ENCODE data around the gene SLIT3. TPM values are rescaled to one million over a fixed set of nuclear protein-coding genes. Genes with fewer than 3 reads are reported as not detected.

Gene SLIT3
- total RNA-seq: 10 to 100 TPM in 1 of 4 donors, 1 to 10 TPM in 2, under 1 TPM in 1; 0.72 to 37.4 (median 5.3) TPM

GRCh38 chr5:169300468-169301385 lies at the start of gene SLIT3:
TSS of gene SLIT3 (minus strand) at chr5:169301139. CDS start at chr5:169300709, 430 bp downstream.
- H3K27me3 ChIP-seq: peaks cover 0 to 87% (median 3%) of the 10 kb centered on the region in 4 donors

DNA sequence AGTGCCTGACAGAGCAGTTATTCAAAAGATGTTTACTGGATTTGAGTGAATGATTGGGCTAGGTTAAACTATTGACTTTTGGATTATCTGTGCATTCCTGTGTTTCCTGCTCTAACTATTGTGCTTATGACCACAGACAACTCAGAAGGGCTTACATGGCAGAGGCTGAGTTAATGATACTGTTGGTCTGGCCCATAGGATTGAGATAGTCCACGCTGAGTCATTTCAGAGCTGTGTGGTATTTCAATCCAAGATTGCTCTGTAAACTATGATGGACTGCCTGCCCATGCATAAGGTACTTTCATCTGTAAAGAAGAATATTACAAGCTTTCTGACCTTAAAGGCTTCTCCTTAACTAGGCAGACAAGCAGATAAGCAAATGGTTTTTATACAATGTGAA lies 49.1 kb upstream of the SLIT3 start:
- intact Hi-C loops (cut with DNase I): no loop called here
- Histone ChIP-seq H3K9me3 (no peaks in the 10 kb centered on the region), H3K27ac (no peak overlapping the region), H3K36me3 (no peaks in the 10 kb centered on the region), H3K4me1 (peaks cover 0 to 15% (median 12%) of the 10 kb centered on the region in 3 donors), H3K4me3 (no peak overlapping the region), H3K27me3 (peaks cover 0 to 7% (median 0%) of the 10 kb centered on the region in 4 donors)
- no peak for DNase-seq
- 57 to 62% methylated on average over 1 of the region's 1 CpG for WGBS, 2 donors
- TF ChIP-seq POLR2A (IDR thresholded peaks at IDR 0.05): no peak
- no peak for TF ChIP-seq CTCF (IDR thresholded peaks at IDR 0.05)

More at GRCh38 chr5:169300468-169301385, at the start of gene SLIT3:
- peak within 1 kb of the TSS; percentile 31 to 79 (median 50) for H3K4me3 ChIP-seq
- H3K27ac ChIP-seq: peak within 1 kb of the TSS; percentile 60 to 89 (median 74)
- intact Hi-C loops (cut with DNase I): loop anchor here (5.0 kb wide), 1 partner anchor 313 kb away; no protein-coding TSS in a partner anchor
- DNase-seq: no peak
- H3K36me3 ChIP-seq: no peaks in the 10 kb centered on the region
- TF ChIP-seq CTCF (IDR thresholded peaks at IDR 0.05) (no peak), POLR2A (IDR thresholded peaks at IDR 0.05) (no peak)
- H3K9me3 ChIP-seq: no peaks in the 10 kb centered on the region
- WGBS, 2 donors: 0% methylated on average over 4 to 7 of the region's 101 CpGs
- H3K4me1 ChIP-seq: peaks cover 0 to 64% (median 21%) of the 10 kb centered on the region in 3 donors

GRCh38 chr5:169347786-169348185 lies 46.8 kb upstream of the SLIT3 start:
- DNase-seq: no peak
- H3K36me3 ChIP-seq: no peaks in the 10 kb centered on the region
- intact Hi-C loops (cut with DNase I): no loop called here
- H3K27ac ChIP-seq: peak overlapping the region in 3 of 4 donors; percentile 7 to 56 (median 39)
- H3K9me3 ChIP-seq: no peaks in the 10 kb centered on the region
- no peak overlapping the region for H3K4me3 ChIP-seq
- H3K4me1 ChIP-seq: peaks cover 0 to 15% (median 12%) of the 10 kb centered on the region in 3 donors
- no peak for TF ChIP-seq POLR2A (IDR thresholded peaks at IDR 0.05)
- no peak for TF ChIP-seq CTCF (IDR thresholded peaks at IDR 0.05)
- H3K27me3 ChIP-seq: peaks cover 0 to 12% (median 0%) of the 10 kb centered on the region in 4 donors
- 55 to 73% methylated on average over 2 of the region's 2 CpGs for WGBS, 2 donors

DNA sequence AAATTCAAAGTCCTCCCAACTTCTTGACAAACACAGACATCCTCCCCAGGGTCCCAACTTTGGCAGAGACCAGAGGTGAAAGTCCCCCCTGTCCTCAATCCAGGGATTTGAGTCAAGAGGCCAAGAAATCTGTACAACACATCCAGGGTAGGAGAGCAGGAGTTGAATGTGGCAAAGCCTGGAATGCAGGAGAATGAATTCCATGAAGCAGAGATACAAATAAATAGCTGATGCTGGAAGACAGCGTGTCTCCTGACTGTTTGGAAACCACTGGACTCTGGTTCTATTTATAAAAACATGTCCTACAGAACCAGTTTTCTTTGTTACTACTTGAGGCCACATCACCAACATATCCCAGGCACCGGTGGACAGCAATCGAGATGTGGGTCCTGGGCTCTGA lies 43.7 kb upstream of the SLIT3 start:
- Histone ChIP-seq H3K4me1 (no peaks in the 10 kb centered on the region), H3K27ac (no peak overlapping the region), H3K9me3 (no peaks in the 10 kb centered on the region), H3K27me3 (peaks cover 0 to 12% (median 0%) of the 10 kb centered on the region in 4 donors), H3K36me3 (no peaks in the 10 kb centered on the region), H3K4me3 (no peak overlapping the region)
- intact Hi-C loops (cut with DNase I): no loop called here
- TF ChIP-seq POLR2A (IDR thresholded peaks at IDR 0.05): no peak
- no peak for TF ChIP-seq CTCF (IDR thresholded peaks at IDR 0.05)
- no peak for DNase-seq
- 57 to 80% methylated on average over 3 of the region's 3 CpGs for WGBS, 2 donors

DNA sequence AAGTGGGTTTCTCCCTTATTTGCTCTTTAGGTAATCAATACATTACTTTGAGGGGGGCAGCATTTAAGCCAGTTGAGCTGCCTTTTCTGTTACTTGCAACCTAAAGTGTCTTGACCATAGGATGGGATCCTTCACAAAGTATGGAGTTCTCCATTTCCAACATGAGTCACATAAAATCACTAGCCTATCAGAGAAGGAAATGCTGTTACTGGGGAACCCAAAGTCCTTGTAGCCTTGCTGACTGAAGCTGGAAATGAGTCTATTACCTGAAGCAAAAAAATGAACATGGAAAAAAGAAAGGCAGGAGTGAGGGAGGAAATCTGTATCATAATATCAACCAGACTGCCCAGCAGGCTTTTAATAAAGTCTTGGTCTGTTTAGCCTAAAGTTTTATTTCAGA lies 42.8 kb upstream of the SLIT3 start:
- TF ChIP-seq CTCF (IDR thresholded peaks at IDR 0.05): no peak
- TF ChIP-seq POLR2A (IDR thresholded peaks at IDR 0.05): no peak
- Histone ChIP-seq H3K27me3 (peaks cover 0 to 12% (median 0%) of the 10 kb centered on the region in 4 donors), H3K4me3 (no peak overlapping the region), H3K27ac (no peak overlapping the region), H3K9me3 (no peaks in the 10 kb centered on the region), H3K4me1 (no peaks in the 10 kb centered on the region), H3K36me3 (no peaks in the 10 kb centered on the region)
- no peak for DNase-seq
- intact Hi-C loops (cut with DNase I): no loop called here
